PFSK-1 (cell line): ENCODE results near the gene COG7.

Experiments used
- FOXP2 ChIP-seq: optimal IDR thresholded peaks from 2 replicates; pipeline ENCODE3; 2011; ENCODE audit warnings: borderline replicate concordance, control low read depth, inconsistent platforms; ENCODE audit not compliant: insufficient read depth; ENCODE audit errors: extremely low read length, extremely low read depth
- POLR2AphosphoS5 ChIP-seq: IDR thresholded peaks from 2 replicates; pipeline ENCODE4 v1.6.1; 2012; ENCODE audit warnings: low read depth, mild to moderate bottlenecking, control low read depth, low read length, moderate library complexity
- SIN3A ChIP-seq: IDR thresholded peaks from 2 replicates; pipeline ENCODE4 v1.6.1; 2012; ENCODE audit warnings: mild to moderate bottlenecking, low read length, moderate library complexity, borderline replicate concordance; ENCODE audit not compliant: insufficient read depth
- TAF1 ChIP-seq: IDR thresholded peaks from 2 replicates; pipeline ENCODE4 v1.6.1; 2012; ENCODE audit warnings: low read length, control low read depth, borderline replicate concordance; ENCODE audit not compliant: insufficient read depth
- TF ChIP-seq, protein P1 (sequence below), 2 experiments: IDR thresholded peaks; 2 replicates each; pipeline versions ENCODE4 v1.6.1 to v1.8.0; 2011 to 2012; ENCODE audit warnings: low read depth in 2 of 2, low read length in 2 of 2, control low read depth in 1 of 2, inconsistent platforms in 1 of 2, mild to moderate bottlenecking in 1 of 2, moderate library complexity in 1 of 2; ENCODE audit not compliant: insufficient read depth in 1 of 2

DNA sequence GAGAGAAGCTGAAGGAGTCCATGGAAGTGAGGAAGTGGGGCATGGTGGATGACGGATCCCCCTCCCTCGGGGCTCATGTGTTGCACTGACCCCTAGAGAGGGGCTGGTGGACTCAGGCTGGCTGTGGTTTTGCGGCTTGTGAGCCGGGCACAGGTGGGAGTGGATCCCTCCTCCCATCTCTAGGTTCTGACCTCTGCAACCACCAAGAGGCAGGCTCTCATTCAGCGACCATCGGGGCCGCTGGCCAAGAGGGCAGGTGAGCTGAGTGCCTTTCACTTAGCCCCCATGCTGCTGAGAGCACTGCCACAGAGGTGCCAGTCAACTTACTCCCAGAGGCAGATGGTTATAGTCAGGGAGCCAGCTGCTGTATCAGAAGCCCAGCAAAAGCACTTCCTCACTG lies 83.6 kb downstream of the COG7 start:
- TF ChIP-seq POLR2AphosphoS5 (no peak), TAF1 (no peak), SIN3A (no peak), FOXP2 (no peak)
- TF ChIP-seq, protein P1, sequence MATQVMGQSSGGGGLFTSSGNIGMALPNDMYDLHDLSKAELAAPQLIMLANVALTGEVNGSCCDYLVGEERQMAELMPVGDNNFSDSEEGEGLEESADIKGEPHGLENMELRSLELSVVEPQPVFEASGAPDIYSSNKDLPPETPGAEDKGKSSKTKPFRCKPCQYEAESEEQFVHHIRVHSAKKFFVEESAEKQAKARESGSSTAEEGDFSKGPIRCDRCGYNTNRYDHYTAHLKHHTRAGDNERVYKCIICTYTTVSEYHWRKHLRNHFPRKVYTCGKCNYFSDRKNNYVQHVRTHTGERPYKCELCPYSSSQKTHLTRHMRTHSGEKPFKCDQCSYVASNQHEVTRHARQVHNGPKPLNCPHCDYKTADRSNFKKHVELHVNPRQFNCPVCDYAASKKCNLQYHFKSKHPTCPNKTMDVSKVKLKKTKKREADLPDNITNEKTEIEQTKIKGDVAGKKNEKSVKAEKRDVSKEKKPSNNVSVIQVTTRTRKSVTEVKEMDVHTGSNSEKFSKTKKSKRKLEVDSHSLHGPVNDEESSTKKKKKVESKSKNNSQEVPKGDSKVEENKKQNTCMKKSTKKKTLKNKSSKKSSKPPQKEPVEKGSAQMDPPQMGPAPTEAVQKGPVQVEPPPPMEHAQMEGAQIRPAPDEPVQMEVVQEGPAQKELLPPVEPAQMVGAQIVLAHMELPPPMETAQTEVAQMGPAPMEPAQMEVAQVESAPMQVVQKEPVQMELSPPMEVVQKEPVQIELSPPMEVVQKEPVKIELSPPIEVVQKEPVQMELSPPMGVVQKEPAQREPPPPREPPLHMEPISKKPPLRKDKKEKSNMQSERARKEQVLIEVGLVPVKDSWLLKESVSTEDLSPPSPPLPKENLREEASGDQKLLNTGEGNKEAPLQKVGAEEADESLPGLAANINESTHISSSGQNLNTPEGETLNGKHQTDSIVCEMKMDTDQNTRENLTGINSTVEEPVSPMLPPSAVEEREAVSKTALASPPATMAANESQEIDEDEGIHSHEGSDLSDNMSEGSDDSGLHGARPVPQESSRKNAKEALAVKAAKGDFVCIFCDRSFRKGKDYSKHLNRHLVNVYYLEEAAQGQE (IDR thresholded peaks at IDR 0.05; ENCODE audit: insufficient read depth in 1 of 2, low read depth in 2 of 2, low read length in 2 of 2) = no peak
